Measurements from ENCODE around the gene EPN1.

- TF ChIP-seq TAF1 (conservative IDR thresholded peaks at IDR 0.05) = no peak
- TF ChIP-seq CTCF (IDR thresholded peaks at IDR 0.05; ENCODE audit: low read depth, low read length, missing input control) = no peak
- no peak for TF ChIP-seq MAX (IDR thresholded peaks at IDR 0.05)
- no peak for TF ChIP-seq FOXA1 (IDR thresholded peaks at IDR 0.05)
- no peak for TF ChIP-seq RAD21 (IDR thresholded peaks at IDR 0.05)
- no peak for TF ChIP-seq YY1 (IDR thresholded peaks at IDR 0.05)
- TF ChIP-seq ATF3 (IDR thresholded peaks at IDR 0.05) = no peak
- TF ChIP-seq GABPA (IDR thresholded peaks at IDR 0.05 in 1 of 2, conservative IDR thresholded peaks at IDR 0.05 in 1 of 2) = no peak
- no peak for TF ChIP-seq JUND (IDR thresholded peaks at IDR 0.05)
- no peak for TF ChIP-seq REST (IDR thresholded peaks at IDR 0.05)
- TF ChIP-seq SP1 (IDR thresholded peaks at IDR 0.05) = no peak
- no peak for TF ChIP-seq ZBTB33 (IDR thresholded peaks at IDR 0.05)
- no peak for TF ChIP-seq HNF4A (conservative IDR thresholded peaks at IDR 0.05)
Measured at GRCh38 chr19:55655648-55656040, 19.4 kb upstream of the EPN1 start.

Data from liver (tissue), 3 donors.